ENCODE measurements around the gene RPL10. TPM values are rescaled to one million over a fixed set of nuclear protein-coding genes. Genes with fewer than 3 reads are reported as not detected.

The RPL10 gene
- total and polyA plus RNA-seq, 2 of the 13 experiments (the other 11 are each of a cell fraction or from before 2014, with no cell fraction given): 2,381 to 4,713 TPM

DNA sequence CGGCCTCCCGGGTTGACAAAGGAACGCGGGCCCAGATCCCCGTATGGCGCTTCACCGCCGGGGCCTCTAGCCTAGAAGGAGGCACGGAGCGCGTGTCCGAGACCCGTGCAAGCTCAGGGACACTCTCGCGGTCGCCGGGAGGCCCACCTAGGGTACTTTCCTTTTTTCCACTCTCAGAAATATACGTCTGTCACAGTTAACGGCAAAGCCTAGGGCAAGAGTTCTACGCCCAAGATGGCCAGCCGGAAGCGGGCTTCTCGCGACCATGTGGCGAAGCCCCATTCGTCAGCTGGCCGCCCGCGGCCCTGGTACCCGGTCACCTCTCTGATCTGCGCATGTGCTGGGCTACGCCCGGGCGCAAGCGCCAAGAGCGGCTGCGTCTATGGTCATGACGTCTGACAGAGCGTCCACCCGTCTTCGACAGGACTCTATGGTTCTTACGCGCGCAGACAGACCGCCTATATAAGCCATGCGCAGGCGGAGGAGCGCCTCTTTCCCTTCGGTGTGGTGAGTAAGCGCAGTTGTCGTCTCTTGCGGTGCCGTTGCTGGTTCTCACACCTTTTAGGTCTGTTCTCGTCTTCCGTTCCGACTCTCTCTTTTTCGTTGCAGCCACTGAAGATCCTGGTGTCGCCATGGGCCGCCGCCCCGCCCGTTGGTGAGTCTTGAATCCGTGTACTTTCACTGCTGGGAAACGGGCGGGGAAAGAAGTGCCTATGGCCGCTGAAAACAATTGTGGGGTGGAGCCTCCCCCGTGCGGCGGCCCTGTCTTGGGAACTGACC is at the start of gene RPL10 (continued):
- TF ChIP-seq HNF4G (IDR thresholded peaks at IDR 0.05; ENCODE audit: borderline replicate concordance, low read depth, low read length): no peak
- no peak for TF ChIP-seq HNF4G (CRISPR knock-in tag; IDR thresholded peaks at IDR 0.05; ENCODE audit: borderline replicate concordance, low read depth)
- no peak for TF ChIP-seq ZNF543 (CRISPR knock-in tag; IDR thresholded peaks at IDR 0.05)
- TF ChIP-seq ZNF703 (CRISPR knock-in tag; IDR thresholded peaks at IDR 0.05; ENCODE audit: borderline replicate concordance): no peak
- no peak for TF ChIP-seq ZNF282 (IDR thresholded peaks at IDR 0.05; ENCODE audit: partially characterized antibody)
- 0 out of 2 replicates have a peak, but pooled peaks have one; percentile 26 for TF ChIP-seq AKAP8 (CRISPR knock-in tag; IDR thresholded peaks at IDR 0.05)
- TF ChIP-seq, protein P1, sequence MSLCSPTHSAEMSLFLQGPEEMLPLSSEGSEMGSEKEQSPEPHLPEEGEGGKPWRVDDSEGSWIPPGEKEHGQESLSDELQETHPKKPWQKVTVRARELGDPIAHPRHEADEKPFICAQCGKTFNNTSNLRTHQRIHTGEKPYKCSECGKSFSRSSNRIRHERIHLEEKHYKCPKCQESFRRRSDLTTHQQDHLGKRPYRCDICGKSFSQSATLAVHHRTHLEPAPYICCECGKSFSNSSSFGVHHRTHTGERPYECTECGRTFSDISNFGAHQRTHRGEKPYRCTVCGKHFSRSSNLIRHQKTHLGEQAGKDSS (CRISPR knock-in tag; IDR thresholded peaks at IDR 0.05; ENCODE audit: borderline replicate concordance, low read depth): no peak
- no peak for TF ChIP-seq JARID2 (CRISPR knock-in tag; IDR thresholded peaks at IDR 0.05; ENCODE audit: insufficient replicate concordance)
- no peak for TF ChIP-seq ZNF737 (CRISPR knock-in tag; IDR thresholded peaks at IDR 0.05; ENCODE audit: borderline replicate concordance)
- TF ChIP-seq ZNF558 (CRISPR knock-in tag; IDR thresholded peaks at IDR 0.05; ENCODE audit: borderline replicate concordance): no peak
- TF ChIP-seq ZNF530 (CRISPR knock-in tag; IDR thresholded peaks at IDR 0.05; ENCODE audit: low read depth): no peak
- no peak for TF ChIP-seq HMG20A (CRISPR knock-in tag; IDR thresholded peaks at IDR 0.05; ENCODE audit: borderline replicate concordance)
- no peak for TF ChIP-seq ZNF772 (CRISPR knock-in tag; IDR thresholded peaks at IDR 0.05)
- no peak for TF ChIP-seq NR1H2 (CRISPR knock-in tag; IDR thresholded peaks at IDR 0.05; ENCODE audit: borderline replicate concordance, low read depth)
- 0 out of 2 replicates have a peak, but pooled peaks have one; percentile 66 for TF ChIP-seq BRCA1 (CRISPR knock-in tag; IDR thresholded peaks at IDR 0.05)
- no peak for TF ChIP-seq PAWR (CRISPR knock-in tag; IDR thresholded peaks at IDR 0.05; ENCODE audit: borderline replicate concordance)
- 0 out of 2 replicates have a peak, but pooled peaks have one; percentile 66 for TF ChIP-seq ZMAT3 (CRISPR knock-in tag; conservative IDR thresholded peaks at IDR 0.05)
- no peak for TF ChIP-seq ZKSCAN1 (IDR thresholded peaks at IDR 0.05; ENCODE audit: low read length)
- no peak for TF ChIP-seq ATF5 (CRISPR knock-in tag; IDR thresholded peaks at IDR 0.05; ENCODE audit: low read depth)
- no peak for TF ChIP-seq NBN (conservative IDR thresholded peaks at IDR 0.05)
- peak; percentile 89; the same call in 1 of the 2 replicates for TF ChIP-seq POLR2AphosphoS2 (IDR thresholded peaks at IDR 0.05; ENCODE audit: low read depth, low read length)
- peak; percentile 98 for TF ChIP-seq POLR2AphosphoS5 (IDR thresholded peaks at IDR 0.05; ENCODE audit: low read depth, low read length)
- TF ChIP-seq HBP1 (CRISPR knock-in tag; IDR thresholded peaks at IDR 0.05; ENCODE audit: low read depth): no peak
- no peak for TF ChIP-seq JUN (CRISPR knock-in tag; IDR thresholded peaks at IDR 0.05)
- peak; percentile 75 for TF ChIP-seq SNAI1 (CRISPR knock-in tag; IDR thresholded peaks at IDR 0.05; ENCODE audit: borderline replicate concordance)
- TF ChIP-seq AHR (CRISPR knock-in tag; IDR thresholded peaks at IDR 0.05): peak; percentile 22; the same call in 1 of the 2 replicates

Measured in HepG2 (cell line).